ENCODE measurements around the gene HOMER2. TPM values are rescaled to one million over a fixed set of nuclear protein-coding genes. Genes with fewer than 3 reads are reported as not detected.
"Not testable (repeated sequence)": the region's sequence is repeated elsewhere in the genome, so short reads cannot be mapped to it uniquely, and the experiment has no call there.

The HOMER2 gene
- total RNA-seq (10 to 100 TPM; 30.4 to 60.5 (median 38.2) TPM), polyA plus RNA-seq (10 to 100 TPM; 15.2 to 16.9 TPM)
- long read RNA-seq, donor 1, transcript HOMER2-202 (9 exons, 1,950 nt), result major isoform, 55 of 71 reads
- long read RNA-seq, donor 1, partial matches to known transcripts, result 2 of 71 reads
- long read RNA-seq, donor 1, other reads (novel, unspliced or antisense), result 10 of 71 reads
- long read RNA-seq, donor 2, partial matches to known transcripts, result 0 of 4 reads
- long read RNA-seq, donor 2, other reads (novel, unspliced or antisense), result 0 of 4 reads
- long read RNA-seq, donor 3, transcript HOMER2-202 (9 exons, 1,950 nt), result major isoform, 44 of 65 reads
- long read RNA-seq, donor 3, transcript HOMER2-201 (9 exons, 1,990 nt), result minor isoform, 7 of 65 reads
- long read RNA-seq, donor 3, partial matches to known transcripts, result 1 of 65 reads
- long read RNA-seq, donor 3, other reads (novel, unspliced or antisense), result 12 of 65 reads

GRCh38 chr15:82952158-82953081 is at the start of gene HOMER2:
TSS of gene HOMER2 (minus strand) at chr15:82952720. CDS start at chr15:82952535, 185 bp downstream.
- Histone ChIP-seq H3K4me1 (peaks cover 0 to 18% (median 3%) of the 10 kb centered on the region in 12 donors), H3K4me3 (peak within 1 kb of the TSS in 11 of 12 donors; percentile 50 to 81 (median 60)), H3K9me3 (no peaks in the 10 kb centered on the region), H3K36me3 (no peaks in the 10 kb centered on the region), H3K27me3 (peaks cover 0 to 14% (median 0%) of the 10 kb centered on the region in 9 donors), H3K27ac (peak within 1 kb of the TSS in 11 of 12 donors; percentile 37 to 87 (median 66))
- ATAC-seq, result peak in 3 of 4 donors; percentile 71 to 80 (median 78)
- WGBS, 4 donors, result 1% methylated on average over 28 to 119 of the region's 119 CpGs
- intact Hi-C loops (cut with DNase I), result loop anchor here in 1 of 10 donors (5.0 kb wide), 1 partner anchor 40 kb away; no protein-coding TSS in a partner anchor
- DNase-seq, result peak in 4 of 5 donors; percentile 18 to 56 (median 34)
- TF ChIP-seq POLR2A (IDR thresholded peaks at IDR 0.05) (no peak), CTCF (IDR thresholded peaks at IDR 0.05) (peak in 1 of 12 donors; percentile 10)

GRCh38 chr15:83000672-83001031 is 48.1 kb upstream of the HOMER2 start:
- intact Hi-C loops (cut with DNase I), result loop anchor here (1.0 to 10.0 kb wide), 7 partner anchors 148 to 466 kb away; no protein-coding TSS in a partner anchor
- DNase-seq, ATAC-seq, H3K27ac ChIP-seq, H3K27me3 ChIP-seq, H3K4me3 ChIP-seq, H3K9me3 ChIP-seq: not testable (repeated sequence)
- 87 to 95% (median 92%) methylated on average over 3 of the region's 3 CpGs for WGBS, 4 donors
- peaks cover 0 to 11% (median 4%) of the 10 kb centered on the region in 12 donors for H3K4me1 ChIP-seq
- TF ChIP-seq CTCF (IDR thresholded peaks at IDR 0.05), result peak in 2 of 12 donors; percentile 1 to 9
- H3K36me3 ChIP-seq, result peaks cover 0 to 23% (median 18%) of the 10 kb centered on the region in 9 donors

- Histone ChIP-seq H3K9me3 (no peaks in the 10 kb centered on the region), H3K27me3 (no peaks in the 10 kb centered on the region), H3K4me3 (peak overlapping the region in 7 of 12 donors; percentile 18 to 44 (median 35)), H3K4me1 (peaks cover 0 to 11% (median 4%) of the 10 kb centered on the region in 12 donors), H3K36me3 (peaks cover 0 to 17% (median 13%) of the 10 kb centered on the region in 9 donors), H3K27ac (peak overlapping the region in 1 of 12 donors; percentile 27)
- DNase-seq (no peak), ATAC-seq (peak; percentile 37 to 86 (median 80))
- intact Hi-C loops (cut with DNase I), result loop anchor here (1.0 to 10.0 kb wide), 7 partner anchors 148 to 465 kb away; no protein-coding TSS in a partner anchor
- 6 to 19% (median 15%) methylated on average over 6 of the region's 6 CpGs for WGBS, 4 donors
- TF ChIP-seq CTCF (IDR thresholded peaks at IDR 0.05) (peak; percentile 22 to 67 (median 46)), POLR2A (IDR thresholded peaks at IDR 0.05) (no peak)
Measured at GRCh38 chr15:82999905-83000671, 47.6 kb upstream of the HOMER2 start.
